ENCODE data around the gene AFAP1L2. TPM values are rescaled to one million over a fixed set of nuclear protein-coding genes. Genes with fewer than 3 reads are reported as not detected.

AFAP1L2 gene
- total RNA-seq, result under 1 TPM; 0.36 to 0.50 TPM
- 2.7 TPM for polyA plus RNA-seq (2013, experiment 1 of 2)
- 2.7 TPM for polyA plus RNA-seq (2013, experiment 2 of 2)
- 0 to 11.2 (median 2.2) reads per million in 172 experiments for total RNA-seq

GRCh38 chr10:114404171-114405010, at the start of gene AFAP1L2:
Gene AFAP1L2, minus strand, starts transcription at chr10:114404502. Its CDS starts 47 bp downstream, at chr10:114404455.
- intact Hi-C loops (cut with DNase I, micrococcal nuclease), result no loop called here
- DNase-seq, result no peak
- no peaks in the 10 kb centered on the region for H3K36me3 Mint-ChIP-seq (ENCODE audit: low read depth)

DNA sequence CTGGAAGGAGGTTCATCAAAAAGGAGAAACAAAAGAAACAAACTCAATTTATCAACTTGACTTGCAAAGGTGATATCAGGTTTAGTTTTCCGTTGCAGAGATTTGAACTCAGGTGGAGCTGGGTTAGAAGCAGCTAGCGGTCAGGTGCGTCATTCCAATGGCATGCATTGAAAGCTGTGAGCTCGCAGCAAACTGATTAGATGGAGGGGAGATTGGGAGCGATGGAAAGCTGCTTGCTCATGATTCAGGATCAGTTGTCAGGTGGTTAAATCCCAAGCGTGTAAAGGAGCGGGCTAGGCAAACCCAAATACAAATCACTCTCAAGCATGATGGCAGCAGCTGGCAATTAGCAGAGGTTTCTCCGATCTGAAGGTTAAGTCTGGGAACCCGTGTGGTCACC, 49.3 kb upstream of the AFAP1L2 start:
- H3K4me3 Mint-ChIP-seq, result no peak overlapping the region
- Histone ChIP-seq H3K4me3 (ENCODE audit: low read length) (no peak overlapping the region), H3K9me3 (ENCODE audit: control insufficient read depth in 1 of 2, insufficient read depth in 1 of 2, low read length in 2 of 2) (no peaks in the 10 kb centered on the region), H3K27me3 (ENCODE audit: control insufficient read depth in 1 of 2, insufficient read depth in 2 of 2, low read length in 2 of 2) (no peaks in the 10 kb centered on the region), H3K36me3 (ENCODE audit: insufficient read depth, low read length) (peaks cover 70% of the 10 kb centered on the region), H3K27ac (ENCODE audit: low read depth in 1 of 2, low read length in 2 of 2) (no peak overlapping the region), H3K4me1 (ENCODE audit: insufficient read depth, low read length) (no peaks in the 10 kb centered on the region)
- TF ChIP-seq CTCF (IDR thresholded peaks at IDR 0.05), result no peak
- ATAC-seq (ENCODE audit: poor library complexity), result no peak
- POLR2A ChIA-PET, result no interaction called here
- DNase-seq, result no peak
- H3K27me3 Mint-ChIP-seq, result no peaks in the 10 kb centered on the region
- peaks cover 34% of the 10 kb centered on the region for H3K4me1 Mint-ChIP-seq (ENCODE audit: low read depth)
- H3K27ac Mint-ChIP-seq, result peak overlapping the region; percentile 73
- CTCF ChIA-PET, result no interaction called here
- intact Hi-C loops (cut with DNase I, micrococcal nuclease), result no loop called here
- no peaks in the 10 kb centered on the region for H3K9me3 Mint-ChIP-seq
- H3K36me3 Mint-ChIP-seq (ENCODE audit: low read depth), result peaks cover 96% of the 10 kb centered on the region

More at GRCh38 chr10:114404171-114405010, at the start of gene AFAP1L2:
- TF ChIP-seq CTCF (IDR thresholded peaks at IDR 0.05), result no peak
- POLR2A ChIA-PET, result no interaction called here
- Mint-ChIP-seq H3K9me3 (peaks cover 3% of the 10 kb centered on the region), H3K27me3 (peaks cover 76% of the 10 kb centered on the region), H3K27ac (no peak within 1 kb of the TSS), H3K4me1 (ENCODE audit: low read depth) (peaks cover 8% of the 10 kb centered on the region), H3K4me3 (no peak within 1 kb of the TSS)
- Histone ChIP-seq H3K4me1 (ENCODE audit: insufficient read depth, low read length) (peaks cover 15% of the 10 kb centered on the region), H3K9me3 (ENCODE audit: control insufficient read depth in 1 of 2, insufficient read depth in 1 of 2, low read length in 2 of 2) (peaks cover 0 to 5% of the 10 kb centered on the region in 2 experiments), H3K36me3 (ENCODE audit: insufficient read depth, low read length) (no peaks in the 10 kb centered on the region), H3K27ac (ENCODE audit: low read depth in 1 of 2, low read length in 2 of 2) (no peak within 1 kb of the TSS), H3K4me3 (ENCODE audit: low read length) (no peak within 1 kb of the TSS), H3K27me3 (ENCODE audit: control insufficient read depth in 1 of 2, insufficient read depth in 2 of 2, low read length in 2 of 2) (peaks cover 52 to 58% of the 10 kb centered on the region in 2 experiments)
- CTCF ChIA-PET, result no interaction called here
- no peak for ATAC-seq (ENCODE audit: poor library complexity)

DNA sequence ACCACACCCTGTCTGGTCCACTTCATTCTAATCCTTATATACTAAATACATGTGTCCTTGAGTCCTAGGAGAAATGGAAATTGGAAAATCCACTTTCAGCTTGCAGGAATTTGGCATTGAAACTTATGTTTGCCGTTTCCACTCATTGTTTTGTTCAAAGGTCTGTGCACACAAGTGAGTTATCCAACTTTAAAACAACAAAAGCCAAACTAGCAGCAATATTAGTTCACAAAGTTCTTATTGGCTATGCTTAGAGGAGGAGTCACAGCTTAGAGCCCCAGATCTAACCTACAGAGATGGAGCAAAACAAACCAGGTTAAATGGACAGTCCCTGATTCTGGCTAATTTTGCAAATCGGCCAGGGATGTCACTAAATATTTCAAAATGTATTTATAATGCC, 44.6 kb upstream of the AFAP1L2 start:
- Histone ChIP-seq H3K27ac (ENCODE audit: low read depth in 1 of 2, low read length in 2 of 2) (no peak overlapping the region), H3K4me1 (ENCODE audit: insufficient read depth, low read length) (no peaks in the 10 kb centered on the region), H3K9me3 (ENCODE audit: control insufficient read depth in 1 of 2, insufficient read depth in 1 of 2, low read length in 2 of 2) (no peaks in the 10 kb centered on the region), H3K4me3 (ENCODE audit: low read length) (no peak overlapping the region), H3K36me3 (ENCODE audit: insufficient read depth, low read length) (peaks cover 75% of the 10 kb centered on the region), H3K27me3 (ENCODE audit: control insufficient read depth in 1 of 2, insufficient read depth in 2 of 2, low read length in 2 of 2) (no peaks in the 10 kb centered on the region)
- Mint-ChIP-seq H3K27ac (peak overlapping the region; percentile 55), H3K9me3 (no peaks in the 10 kb centered on the region), H3K36me3 (ENCODE audit: low read depth) (peaks cover 98% of the 10 kb centered on the region), H3K4me1 (ENCODE audit: low read depth) (peaks cover 21% of the 10 kb centered on the region), H3K4me3 (no peak overlapping the region), H3K27me3 (no peaks in the 10 kb centered on the region)
- no peak for TF ChIP-seq CTCF (IDR thresholded peaks at IDR 0.05)
- ATAC-seq (ENCODE audit: poor library complexity), result no peak
- POLR2A ChIA-PET, result no interaction called here
- DNase-seq, result no peak
- CTCF ChIA-PET, result interaction anchor here (0.5 to 1.5 kb wide), 3 partner anchors 21 to 320 kb away, joined by 3 read pairs; no protein-coding TSS in a partner anchor
- intact Hi-C loops (cut with DNase I, micrococcal nuclease), result no loop called here
